Measurements from ENCODE around the gene SCG3.
"Not testable (repeated sequence)": the region's sequence is repeated elsewhere in the genome, so short reads cannot be mapped to it uniquely, and the experiment has no call there.

The SCG3 gene

DNA sequence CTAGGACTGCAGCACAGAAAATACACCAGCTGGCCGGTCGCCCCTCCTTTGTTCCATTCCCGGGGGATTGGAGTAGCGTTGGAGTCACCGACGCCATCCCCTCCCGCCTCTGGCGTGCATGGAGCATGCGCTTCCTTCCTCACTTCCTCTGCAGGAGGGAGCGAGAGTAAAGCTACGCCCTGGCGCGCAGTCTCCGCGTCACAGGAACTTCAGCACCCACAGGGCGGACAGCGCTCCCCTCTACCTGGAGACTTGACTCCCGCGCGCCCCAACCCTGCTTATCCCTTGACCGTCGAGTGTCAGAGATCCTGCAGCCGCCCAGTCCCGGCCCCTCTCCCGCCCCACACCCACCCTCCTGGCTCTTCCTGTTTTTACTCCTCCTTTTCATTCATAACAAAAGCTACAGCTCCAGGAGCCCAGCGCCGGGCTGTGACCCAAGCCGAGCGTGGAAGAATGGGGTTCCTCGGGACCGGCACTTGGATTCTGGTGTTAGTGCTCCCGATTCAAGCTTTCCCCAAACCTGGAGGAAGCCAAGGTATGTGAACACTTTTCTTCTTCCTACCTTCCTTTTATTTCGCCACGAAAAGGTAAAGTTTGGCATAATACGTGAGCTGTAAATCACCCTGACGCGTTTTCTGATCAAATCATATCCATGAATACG, at the start of gene SCG3:
SCG3 (plus strand) TSS at position 201 of the 661 bp plus-strand sequence; CDS start at position 454, 253 bp downstream.
- in situ Hi-C loops (cut with HindIII; ENCODE audit: low sequenced_read_pairs) = no loop called here

DNA sequence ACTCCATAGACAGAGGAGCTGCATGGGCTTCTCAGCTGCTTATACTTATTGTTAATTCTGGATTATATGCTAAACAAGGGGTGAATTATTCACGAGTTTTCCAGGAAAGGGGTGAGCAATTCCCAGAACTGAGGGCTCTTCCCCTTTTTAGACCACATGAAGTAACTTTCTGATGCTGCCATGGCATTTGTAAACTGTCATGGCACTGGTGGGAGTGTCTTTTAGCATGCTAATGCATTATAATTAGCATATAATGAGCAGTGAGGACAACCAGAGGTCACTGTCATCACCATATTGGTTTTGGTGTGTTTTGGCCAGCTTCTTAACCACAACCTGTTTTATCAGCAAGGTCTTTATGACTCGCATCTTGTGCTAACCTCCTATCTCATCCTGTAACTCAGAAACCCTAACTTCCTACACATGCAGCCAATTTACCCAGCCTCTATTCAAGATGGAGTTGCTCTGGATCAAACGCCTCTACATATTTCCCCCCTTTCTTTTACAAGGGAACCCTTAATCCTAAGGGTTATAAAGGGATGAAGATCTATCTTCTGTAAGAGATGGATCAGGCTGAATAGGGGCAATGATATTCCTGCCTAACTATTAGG, 46.6 kb upstream of the SCG3 start:
- in situ Hi-C loops (cut with HindIII; ENCODE audit: low sequenced_read_pairs) = loop anchor here (25.0 kb wide), 1 partner anchor 278 kb away; no protein-coding TSS in a partner anchor

DNA sequence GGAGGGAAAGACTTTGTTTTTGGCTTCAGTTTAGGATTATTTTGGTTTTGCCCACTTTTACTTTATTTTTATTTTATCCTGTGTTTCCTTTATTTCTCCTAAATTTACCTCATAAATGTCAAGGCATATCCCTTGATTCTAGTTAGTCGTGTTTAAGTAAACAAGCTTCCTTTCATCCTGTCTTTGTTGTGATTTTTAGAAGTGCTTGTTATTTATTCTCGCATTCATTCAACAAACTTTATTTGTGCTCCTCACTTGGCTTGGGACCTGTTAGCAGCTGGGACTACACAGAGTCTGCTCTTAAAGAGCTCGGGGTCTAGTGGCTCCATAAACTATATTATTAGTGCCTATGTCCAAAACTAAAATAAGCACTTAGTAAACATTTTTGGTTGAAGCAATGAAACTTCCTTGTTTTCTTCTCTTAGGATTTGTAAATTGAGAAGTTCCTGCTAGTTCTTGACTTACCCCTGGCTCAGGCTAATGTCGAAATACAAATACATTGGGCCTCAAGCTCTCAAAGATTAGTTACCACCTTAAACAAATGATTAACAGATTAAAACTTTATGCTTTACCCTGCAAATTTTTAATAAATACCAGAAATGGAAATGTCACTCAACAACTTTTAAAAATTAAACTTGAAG, 39.7 kb upstream of the SCG3 start:
- in situ Hi-C loops (cut with HindIII; ENCODE audit: low sequenced_read_pairs) = loop anchor here (25.0 kb wide), 1 partner anchor 271 kb away; no protein-coding TSS in a partner anchor

DNA sequence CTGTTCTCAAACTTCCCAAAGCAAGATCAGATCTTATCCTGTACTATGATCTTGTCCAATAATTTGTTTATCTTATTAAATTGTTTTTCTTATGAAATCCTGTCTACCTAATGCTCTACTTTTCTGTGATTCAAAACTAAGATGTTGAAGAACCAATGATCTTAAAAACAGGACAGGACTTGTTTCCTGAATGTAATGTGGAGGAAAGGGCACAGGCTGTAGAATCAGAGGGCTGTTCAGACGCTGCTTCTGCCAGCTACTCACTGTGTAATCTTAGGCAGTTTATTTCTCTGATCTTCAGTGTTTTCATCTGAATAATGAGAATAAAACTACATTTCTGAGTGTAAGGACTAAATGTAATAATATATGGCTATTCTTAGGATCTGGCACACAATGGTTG, 38.6 kb upstream of the SCG3 start:
- in situ Hi-C loops (cut with HindIII; ENCODE audit: low sequenced_read_pairs) = loop anchor here (25.0 kb wide), 1 partner anchor 270 kb away; no protein-coding TSS in a partner anchor

DNA sequence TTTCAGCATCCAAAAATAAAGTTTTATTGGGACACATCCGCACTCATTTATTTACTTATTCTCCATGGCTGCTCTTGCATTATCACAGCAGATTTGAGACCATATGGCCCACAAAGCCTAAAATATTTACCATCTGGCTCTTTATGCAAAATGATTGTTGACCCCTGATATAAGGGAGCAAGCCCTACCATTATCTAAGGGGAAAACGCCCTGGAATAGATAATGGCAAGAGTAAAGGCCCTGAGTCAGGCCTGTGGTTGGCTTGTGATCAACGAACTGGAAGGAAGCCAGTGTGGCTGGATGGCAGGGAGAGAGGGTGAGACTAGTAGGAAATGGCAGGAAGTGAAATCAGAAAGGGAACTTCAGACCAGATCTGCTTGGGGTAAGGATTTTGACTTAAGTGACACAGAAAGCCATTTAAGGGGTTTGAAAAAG, 34.2 kb upstream of the SCG3 start:
- in situ Hi-C loops (cut with HindIII; ENCODE audit: low sequenced_read_pairs) = loop anchor here (25.0 kb wide), 1 partner anchor 265 kb away; no protein-coding TSS in a partner anchor

DNA sequence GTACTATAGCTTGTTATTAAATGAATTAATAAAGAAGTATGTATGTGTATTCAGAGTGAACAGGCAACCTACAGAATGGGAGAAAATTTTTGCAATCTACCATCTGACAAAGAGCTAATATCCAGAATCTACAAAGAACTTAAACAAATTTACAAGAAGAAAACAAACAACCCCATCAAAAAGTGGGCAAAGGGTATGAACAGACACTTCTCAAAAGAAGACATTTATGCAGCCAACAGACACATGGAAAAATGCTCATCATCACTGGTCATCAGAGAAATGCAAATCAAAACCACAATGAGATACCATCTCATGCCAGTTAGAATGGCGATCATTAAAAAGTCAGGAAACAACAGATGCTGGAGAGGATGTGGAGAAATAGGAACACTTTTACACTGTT, 33.2 kb upstream of the SCG3 start:
- in situ Hi-C loops (cut with HindIII; ENCODE audit: low sequenced_read_pairs) = loop anchor here (25.0 kb wide), 1 partner anchor 264 kb away; no protein-coding TSS in a partner anchor

DNA sequence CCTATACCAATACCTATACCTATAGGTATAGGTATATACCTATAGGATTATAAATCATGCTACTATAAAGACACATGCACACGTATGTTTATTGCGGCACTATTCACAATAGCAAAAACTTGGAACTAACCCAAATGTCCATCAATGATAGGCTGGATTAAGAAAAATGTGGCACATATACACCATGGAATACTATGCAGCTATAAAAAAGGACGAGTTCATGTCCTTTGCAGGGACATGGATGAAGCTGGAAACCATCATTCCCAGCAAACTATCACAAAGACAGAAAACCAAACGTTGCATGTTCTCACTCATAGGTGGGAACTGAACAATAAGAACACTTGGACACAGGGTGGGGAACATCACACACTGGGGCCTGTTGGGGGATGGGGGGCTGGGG, 32.7 kb upstream of the SCG3 start:
- in situ Hi-C loops (cut with HindIII; ENCODE audit: low sequenced_read_pairs) = loop anchor here (25.0 kb wide), 1 partner anchor 264 kb away; no protein-coding TSS in a partner anchor

DNA sequence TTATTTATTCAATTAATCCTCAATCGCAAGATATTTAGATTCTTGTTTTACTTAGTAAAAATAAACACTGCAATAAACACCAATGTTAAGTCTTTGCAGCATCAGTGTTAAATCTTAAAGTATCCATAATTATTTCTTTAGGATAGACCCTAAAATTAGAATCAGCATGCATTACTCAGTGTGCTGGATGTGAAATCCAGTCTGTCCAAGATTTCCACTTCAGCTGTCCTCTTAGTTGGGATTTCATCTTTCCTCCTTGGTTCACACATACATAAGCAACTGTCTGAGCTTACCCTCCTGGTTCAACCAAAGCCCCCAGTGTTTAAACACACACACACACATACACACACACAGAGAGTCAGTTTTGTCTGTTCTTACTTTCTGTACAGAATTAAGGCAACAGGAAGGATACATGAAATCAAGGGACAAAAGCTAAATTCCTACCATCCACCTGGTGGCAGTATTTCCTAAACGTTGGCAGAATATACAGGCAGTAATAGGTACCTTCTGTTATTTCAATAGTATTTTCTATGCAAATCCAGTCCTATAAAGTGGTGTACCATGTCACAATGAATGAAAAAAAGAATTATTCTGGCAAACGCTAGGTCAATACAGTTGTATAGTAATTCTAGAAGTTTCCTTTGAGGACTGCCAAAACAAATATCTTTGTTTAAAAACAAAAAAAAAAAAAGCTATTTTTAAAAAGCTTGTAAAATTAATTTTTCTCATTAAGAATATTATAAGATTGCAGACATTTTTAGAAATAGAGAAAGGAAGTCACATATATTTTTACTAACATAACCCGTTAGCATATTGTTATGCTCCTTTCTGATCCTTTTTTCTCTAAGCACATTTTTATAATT, 31.4 kb upstream of the SCG3 start:
- in situ Hi-C loops (cut with HindIII; ENCODE audit: low sequenced_read_pairs) = loop anchor here (25.0 kb wide), 1 partner anchor 262 kb away; no protein-coding TSS in a partner anchor

DNA sequence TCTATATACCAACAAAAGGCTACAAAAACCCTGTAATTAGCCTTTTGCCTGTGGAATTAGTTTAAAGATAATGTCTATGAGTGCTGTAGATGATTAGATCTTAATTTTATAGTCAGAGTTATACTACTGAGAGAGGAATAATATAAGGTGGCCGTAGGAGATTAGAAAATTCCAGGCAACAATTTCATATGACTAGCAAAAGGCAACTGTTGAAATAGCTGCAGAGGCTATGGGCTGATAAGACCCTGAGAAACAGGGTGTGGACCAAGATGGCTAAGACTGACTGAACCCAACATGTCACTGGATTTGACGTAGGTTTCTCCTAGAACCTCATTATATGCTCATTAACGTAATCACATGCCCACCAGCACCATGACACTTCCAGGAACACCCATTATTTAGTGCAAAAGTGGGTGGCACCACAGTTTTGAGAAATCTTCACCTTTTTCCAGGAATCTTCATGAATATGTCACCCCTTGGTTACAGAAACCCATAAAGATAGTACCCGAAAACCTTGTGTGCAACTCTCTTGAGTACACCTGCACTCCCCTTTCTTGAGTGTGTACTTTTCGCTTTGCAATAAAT, 29.1 kb upstream of the SCG3 start:
- in situ Hi-C loops (cut with HindIII; ENCODE audit: low sequenced_read_pairs) = no loop called here

DNA sequence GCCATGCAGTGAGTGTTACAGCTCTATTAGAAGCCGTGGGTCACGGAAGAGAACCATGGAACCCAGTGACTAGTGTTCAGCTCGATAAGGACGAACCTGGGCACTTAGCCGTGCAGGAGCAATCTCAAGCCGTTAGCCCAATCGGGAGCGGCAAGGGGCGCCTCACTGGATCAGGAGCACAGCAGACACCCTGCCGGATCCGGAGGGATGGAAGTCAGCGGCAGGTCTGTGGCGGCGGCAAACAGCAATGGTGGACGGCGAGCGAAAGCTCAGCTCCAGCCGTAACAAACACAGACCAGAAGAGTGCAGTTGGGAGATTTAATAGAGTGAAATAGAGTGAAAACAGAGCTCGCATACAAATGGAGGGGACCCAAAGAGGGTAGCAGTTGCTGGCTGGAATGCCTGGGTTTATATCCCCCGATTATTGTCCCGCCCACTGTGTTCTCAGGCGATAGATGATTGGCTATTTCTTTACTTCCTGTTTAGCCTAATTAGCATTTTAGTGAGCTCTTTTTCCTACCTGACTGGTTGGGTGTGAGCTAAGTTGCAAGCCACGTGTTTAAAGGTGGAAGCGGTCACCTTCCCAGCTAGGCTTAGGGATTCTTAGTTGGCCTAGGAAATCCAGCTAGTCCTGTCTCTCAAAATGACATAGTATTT, 25.8 kb upstream of the SCG3 start:
- in situ Hi-C loops (cut with HindIII; ENCODE audit: low sequenced_read_pairs) = not testable (repeated sequence)

DNA sequence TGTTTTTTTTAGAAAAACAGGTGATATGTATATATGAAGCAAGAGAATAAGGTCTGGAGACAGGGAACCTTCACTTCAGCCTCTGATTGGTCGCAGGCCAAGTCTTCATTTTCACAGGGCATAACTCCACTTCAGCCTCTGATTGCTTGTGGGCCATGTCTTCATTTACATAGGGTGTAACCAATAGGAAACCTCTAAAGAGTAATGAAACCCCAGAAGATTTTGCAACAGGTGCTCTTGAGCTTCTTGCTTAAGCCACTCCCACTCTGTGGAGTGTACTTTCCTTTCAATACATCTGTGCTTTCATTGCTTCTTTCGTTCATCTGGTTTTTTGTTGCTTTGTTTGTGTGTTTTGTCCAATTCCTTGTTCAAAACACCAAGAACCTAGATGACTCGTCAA, 22.6 kb upstream of the SCG3 start:
- in situ Hi-C loops (cut with HindIII; ENCODE audit: low sequenced_read_pairs) = no loop called here

DNA sequence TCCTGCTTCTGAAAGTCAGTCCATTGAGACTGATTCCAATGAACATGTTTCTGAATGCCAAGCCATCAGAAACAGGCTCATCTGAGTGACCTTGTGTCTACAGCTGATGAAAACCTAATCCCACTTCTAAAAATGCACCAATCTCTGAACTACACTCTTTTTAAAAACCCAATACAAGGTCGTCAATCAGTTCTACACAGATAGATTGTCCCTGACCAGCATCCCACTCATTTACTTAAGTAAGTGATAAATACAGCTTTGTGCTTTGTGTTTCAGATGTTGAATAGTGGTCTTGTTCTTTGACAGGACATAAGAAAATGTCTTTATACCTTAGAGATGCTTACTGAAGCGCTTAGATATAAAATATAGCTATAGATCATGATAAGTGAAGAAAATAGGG, 20.2 kb upstream of the SCG3 start:
- in situ Hi-C loops (cut with HindIII; ENCODE audit: low sequenced_read_pairs) = no loop called here

DNA sequence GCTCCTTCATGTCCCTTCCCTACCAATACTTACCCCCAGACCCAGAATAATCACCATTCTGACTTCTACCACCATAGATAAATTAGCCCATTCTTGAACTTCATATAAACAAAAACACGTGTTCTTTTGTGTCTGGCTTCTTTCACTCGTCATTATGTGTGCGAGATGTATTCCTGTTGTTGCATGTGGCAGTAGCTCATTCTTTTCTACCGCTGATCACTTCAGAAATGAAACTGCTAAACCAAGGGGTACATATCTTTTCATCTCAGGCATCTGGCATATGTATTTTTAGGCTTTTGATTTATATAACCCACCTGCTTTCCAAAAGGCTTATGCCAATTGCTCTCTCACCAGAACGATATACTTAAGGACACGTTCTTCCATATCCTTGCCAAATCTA, 13.8 kb upstream of the SCG3 start:
- in situ Hi-C loops (cut with HindIII; ENCODE audit: low sequenced_read_pairs) = no loop called here

DNA sequence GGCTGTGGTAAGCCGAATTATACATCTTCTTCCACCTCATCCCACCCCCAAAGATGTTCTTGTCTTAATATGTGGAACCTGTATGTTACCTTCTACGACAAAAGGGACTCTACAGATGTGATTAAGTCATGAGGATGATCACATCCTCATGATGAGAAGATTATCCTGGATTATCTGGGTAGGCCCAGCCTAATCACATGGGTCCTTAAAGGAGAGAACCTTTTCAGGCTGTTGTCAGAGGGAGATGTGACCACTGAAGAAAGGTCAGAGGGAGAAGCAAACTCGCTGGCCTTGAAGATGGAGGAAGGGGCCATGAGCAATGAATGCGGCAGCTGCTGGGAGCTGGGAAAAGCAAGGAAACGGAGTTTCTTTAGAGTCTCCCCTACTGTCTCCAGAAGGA, 12.9 kb upstream of the SCG3 start:
- in situ Hi-C loops (cut with HindIII; ENCODE audit: low sequenced_read_pairs) = no loop called here

DNA sequence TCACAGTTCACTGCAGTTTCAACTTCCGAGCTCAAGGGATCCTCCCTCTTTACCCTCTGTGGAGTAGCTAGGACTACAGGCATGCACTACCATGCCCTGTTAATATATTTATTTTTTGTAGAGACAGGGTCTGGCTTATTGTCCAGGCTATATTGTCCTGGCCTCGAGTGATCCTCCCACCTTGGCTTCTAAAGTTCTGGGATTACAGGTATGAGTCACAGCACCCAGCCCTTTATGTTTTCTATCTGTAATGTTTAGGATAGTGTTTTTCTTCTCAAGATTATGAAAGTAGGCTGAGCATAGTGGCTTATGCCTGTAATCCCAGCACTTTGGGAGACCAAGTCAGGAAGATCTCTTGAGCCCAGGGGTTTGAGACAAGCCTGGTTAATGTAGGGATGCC, 11.9 kb upstream of the SCG3 start:
- in situ Hi-C loops (cut with HindIII; ENCODE audit: low sequenced_read_pairs) = no loop called here

DNA sequence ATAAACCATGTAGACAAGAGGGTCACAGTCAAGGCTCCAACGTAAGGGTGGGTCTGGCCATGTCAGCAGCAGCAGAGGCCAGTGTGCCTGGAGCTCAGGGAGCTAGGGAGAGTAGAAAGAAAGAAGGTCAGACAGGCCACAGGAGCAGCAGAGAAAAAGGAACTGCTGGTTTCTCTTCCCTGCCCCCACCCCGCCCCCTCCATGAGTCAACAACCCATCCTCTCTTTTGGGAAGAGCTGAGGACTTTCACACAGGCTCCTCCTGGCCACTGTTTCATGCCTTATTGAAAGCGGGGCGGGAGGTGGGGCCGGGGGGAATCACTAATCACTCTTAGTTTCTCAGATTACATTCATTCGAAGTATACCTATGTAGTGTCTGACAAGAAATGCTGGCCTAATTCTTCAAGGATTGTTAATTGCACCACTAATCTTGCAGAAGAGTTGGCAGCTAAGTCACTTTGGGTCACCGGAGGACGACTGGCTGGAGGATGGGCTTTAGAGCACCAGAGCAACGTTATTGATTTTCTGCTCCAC, 9.1 kb upstream of the SCG3 start:
- in situ Hi-C loops (cut with HindIII; ENCODE audit: low sequenced_read_pairs) = no loop called here

DNA sequence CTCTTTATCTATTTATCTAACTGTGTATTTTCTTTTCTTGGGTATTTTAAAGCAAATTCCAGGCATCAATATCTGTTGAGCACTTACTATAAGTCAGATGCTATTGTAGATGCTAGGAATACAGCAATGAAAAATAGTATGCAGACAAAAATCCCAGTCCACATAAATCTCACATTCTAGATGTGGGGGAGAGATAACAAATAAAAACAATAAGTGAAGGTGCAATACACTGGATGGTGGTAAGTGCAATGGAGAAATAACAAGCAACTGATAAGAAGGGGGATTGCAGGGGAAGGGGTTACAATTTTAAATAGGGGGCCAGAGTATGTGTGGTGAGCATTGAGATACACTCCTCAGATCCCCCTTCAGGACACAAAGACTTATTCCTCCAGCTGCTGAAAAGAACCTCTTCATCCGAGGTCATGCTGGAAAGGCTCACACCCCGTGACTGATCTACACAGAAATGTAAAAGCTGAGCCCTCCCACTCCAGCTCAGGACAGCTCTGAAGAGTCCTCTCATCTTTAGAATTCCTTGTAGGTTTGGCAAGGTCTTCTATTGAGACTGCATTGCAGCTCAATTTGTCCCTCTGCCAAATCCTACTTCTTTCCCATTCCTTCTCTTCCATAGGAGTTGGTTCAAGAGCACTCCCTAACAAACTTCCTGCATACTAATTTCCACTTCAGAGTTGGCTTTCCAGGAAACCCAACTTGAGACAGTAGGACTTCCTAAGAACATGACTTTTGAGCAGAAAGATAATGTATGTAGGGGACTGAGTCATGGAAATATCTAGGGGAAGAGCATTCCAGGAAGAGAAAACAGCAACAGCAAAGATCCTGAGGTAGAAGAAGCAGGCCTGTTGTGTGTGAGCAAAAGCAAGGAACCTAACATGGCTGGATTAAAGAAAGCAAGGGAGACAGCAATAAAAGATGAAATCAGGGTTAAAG, 8.1 kb upstream of the SCG3 start:
- in situ Hi-C loops (cut with HindIII; ENCODE audit: low sequenced_read_pairs) = no loop called here

DNA sequence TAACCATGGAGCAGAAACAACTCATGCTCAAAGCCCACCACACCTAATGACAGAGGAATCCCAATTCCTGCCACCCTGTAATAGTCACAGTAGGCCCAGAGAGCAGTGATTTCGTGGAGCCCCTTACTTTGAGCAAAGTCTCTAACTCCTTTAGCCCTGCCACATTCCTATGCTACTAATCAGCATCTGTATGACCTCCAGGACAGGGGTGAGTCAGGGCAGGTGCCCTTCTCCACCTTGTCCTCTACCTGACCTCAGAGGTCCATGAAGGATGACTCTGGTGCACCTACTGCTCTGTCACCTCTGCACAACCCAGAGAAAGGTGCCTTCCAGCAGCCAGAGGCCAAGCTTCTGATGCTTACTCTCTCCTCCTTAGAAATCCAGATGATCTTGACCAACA, 6.1 kb upstream of the SCG3 start:
- in situ Hi-C loops (cut with HindIII; ENCODE audit: low sequenced_read_pairs) = no loop called here

DNA sequence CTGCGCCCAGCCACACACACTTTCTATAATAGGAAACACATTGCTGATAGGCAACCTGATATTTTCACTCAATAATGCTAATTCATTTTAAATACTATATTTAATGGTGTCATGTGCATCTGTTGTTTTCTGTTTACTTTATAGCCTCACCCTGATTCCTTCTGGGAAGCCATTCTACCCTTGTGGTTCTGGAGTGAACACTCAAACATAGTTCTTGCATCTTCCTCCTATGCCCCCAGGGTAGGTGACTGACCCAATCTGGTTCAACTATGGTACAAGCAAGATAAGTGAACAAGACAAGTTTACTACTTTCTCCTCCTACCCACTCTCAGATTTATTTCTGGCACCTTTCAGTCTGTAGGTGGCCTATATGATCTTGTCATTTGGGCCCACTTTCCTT, 4.3 kb upstream of the SCG3 start:
- in situ Hi-C loops (cut with HindIII; ENCODE audit: low sequenced_read_pairs) = no loop called here
